SK-N-SH treated with all-trans-retinoic acid at 6 μM for 48 hours (cell line): ENCODE measurements around the gene CARD14.

Experiments used
- CREB5 ChIP-seq: fragments of 250-450 bp; sonication (Bioruptor Pico); IDR thresholded peaks from 2 replicates; pipeline ENCODE4 v1.5.1; 2020; ENCODE audit warnings: low read depth, mild to moderate bottlenecking, moderate library complexity
- CSRNP3 ChIP-seq: fragments of 250-450 bp; sonication (Bioruptor Pico); IDR thresholded peaks from 2 replicates; pipeline ENCODE4 v1.5.1; 2021; ENCODE audit warnings: mild to moderate bottlenecking, moderate library complexity
- ESRRG ChIP-seq: fragments of 250-450 bp; sonication (Bioruptor Pico); IDR thresholded peaks from 2 replicates; pipeline ENCODE4 v1.6.1; 2021; ENCODE audit warnings: mild to moderate bottlenecking
- RARB ChIP-seq: fragments of 250-450 bp; sonication (Bioruptor Pico); IDR thresholded peaks from 2 replicates; pipeline ENCODE4 v1.8.0; 2021; ENCODE audit warnings: mild to moderate bottlenecking, moderate library complexity
- SNAI2 ChIP-seq: fragments of 250-450 bp; sonication (Bioruptor Pico); IDR thresholded peaks from 2 replicates; pipeline ENCODE4 v1.5.0; 2020; ENCODE audit warnings: mild to moderate bottlenecking, moderate library complexity
- TOX ChIP-seq: fragments of 250-450 bp; sonication (Bioruptor Pico); IDR thresholded peaks from 2 replicates; pipeline ENCODE4 v1.8.0; 2021; ENCODE audit warnings: mild to moderate bottlenecking, moderate library complexity, borderline replicate concordance
- ZC3H10 ChIP-seq: fragments of 250-450 bp; sonication (Bioruptor Pico); IDR thresholded peaks from 2 replicates; pipeline ENCODE4 v1.5.1; 2021; ENCODE audit warnings: mild to moderate bottlenecking, moderate library complexity
- ZFP3 ChIP-seq: fragments of 250-450 bp; sonication (Bioruptor Pico); IDR thresholded peaks from 2 replicates; pipeline ENCODE4 v1.5.0; 2020; ENCODE audit warnings: mild to moderate bottlenecking, moderate library complexity
- ZNF70 ChIP-seq: fragments of 450-650 bp; formaldehyde crosslinking; IDR thresholded peaks from 2 replicates; pipeline ENCODE4 v1.5.0; 2020; ENCODE audit warnings: mild to moderate bottlenecking, moderate library complexity
- TF ChIP-seq, protein P1 (sequence below): fragments of 250-450 bp; sonication (Bioruptor Pico); IDR thresholded peaks from 2 replicates; pipeline ENCODE4 v1.5.0; 2020; ENCODE audit warnings: mild to moderate bottlenecking, moderate library complexity
- TF ChIP-seq, protein P2 (sequence below): fragments of 250-450 bp; sonication (Bioruptor Pico); IDR thresholded peaks from 2 replicates; pipeline ENCODE4 v1.8.0; 2020; ENCODE audit warnings: mild to moderate bottlenecking, moderate library complexity, borderline replicate concordance

- TF ChIP-seq, protein P1, sequence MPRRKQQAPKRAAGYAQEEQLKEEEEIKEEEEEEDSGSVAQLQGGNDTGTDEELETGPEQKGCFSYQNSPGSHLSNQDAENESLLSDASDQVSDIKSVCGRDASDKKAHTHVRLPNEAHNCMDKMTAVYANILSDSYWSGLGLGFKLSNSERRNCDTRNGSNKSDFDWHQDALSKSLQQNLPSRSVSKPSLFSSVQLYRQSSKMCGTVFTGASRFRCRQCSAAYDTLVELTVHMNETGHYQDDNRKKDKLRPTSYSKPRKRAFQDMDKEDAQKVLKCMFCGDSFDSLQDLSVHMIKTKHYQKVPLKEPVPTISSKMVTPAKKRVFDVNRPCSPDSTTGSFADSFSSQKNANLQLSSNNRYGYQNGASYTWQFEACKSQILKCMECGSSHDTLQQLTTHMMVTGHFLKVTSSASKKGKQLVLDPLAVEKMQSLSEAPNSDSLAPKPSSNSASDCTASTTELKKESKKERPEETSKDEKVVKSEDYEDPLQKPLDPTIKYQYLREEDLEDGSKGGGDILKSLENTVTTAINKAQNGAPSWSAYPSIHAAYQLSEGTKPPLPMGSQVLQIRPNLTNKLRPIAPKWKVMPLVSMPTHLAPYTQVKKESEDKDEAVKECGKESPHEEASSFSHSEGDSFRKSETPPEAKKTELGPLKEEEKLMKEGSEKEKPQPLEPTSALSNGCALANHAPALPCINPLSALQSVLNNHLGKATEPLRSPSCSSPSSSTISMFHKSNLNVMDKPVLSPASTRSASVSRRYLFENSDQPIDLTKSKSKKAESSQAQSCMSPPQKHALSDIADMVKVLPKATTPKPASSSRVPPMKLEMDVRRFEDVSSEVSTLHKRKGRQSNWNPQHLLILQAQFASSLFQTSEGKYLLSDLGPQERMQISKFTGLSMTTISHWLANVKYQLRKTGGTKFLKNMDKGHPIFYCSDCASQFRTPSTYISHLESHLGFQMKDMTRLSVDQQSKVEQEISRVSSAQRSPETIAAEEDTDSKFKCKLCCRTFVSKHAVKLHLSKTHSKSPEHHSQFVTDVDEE = no peak
- TF ChIP-seq SNAI2 (CRISPR knock-in tag) (no peak), ZC3H10 (CRISPR knock-in tag) (no peak), RARB (no peak), TOX (CRISPR knock-in tag) (no peak), ZNF70 (no peak), ZFP3 (CRISPR knock-in tag) (no peak), ESRRG (CRISPR knock-in tag) (no peak), CREB5 (CRISPR knock-in tag) (no peak), CSRNP3 (CRISPR knock-in tag) (no peak)
- TF ChIP-seq, protein P2, sequence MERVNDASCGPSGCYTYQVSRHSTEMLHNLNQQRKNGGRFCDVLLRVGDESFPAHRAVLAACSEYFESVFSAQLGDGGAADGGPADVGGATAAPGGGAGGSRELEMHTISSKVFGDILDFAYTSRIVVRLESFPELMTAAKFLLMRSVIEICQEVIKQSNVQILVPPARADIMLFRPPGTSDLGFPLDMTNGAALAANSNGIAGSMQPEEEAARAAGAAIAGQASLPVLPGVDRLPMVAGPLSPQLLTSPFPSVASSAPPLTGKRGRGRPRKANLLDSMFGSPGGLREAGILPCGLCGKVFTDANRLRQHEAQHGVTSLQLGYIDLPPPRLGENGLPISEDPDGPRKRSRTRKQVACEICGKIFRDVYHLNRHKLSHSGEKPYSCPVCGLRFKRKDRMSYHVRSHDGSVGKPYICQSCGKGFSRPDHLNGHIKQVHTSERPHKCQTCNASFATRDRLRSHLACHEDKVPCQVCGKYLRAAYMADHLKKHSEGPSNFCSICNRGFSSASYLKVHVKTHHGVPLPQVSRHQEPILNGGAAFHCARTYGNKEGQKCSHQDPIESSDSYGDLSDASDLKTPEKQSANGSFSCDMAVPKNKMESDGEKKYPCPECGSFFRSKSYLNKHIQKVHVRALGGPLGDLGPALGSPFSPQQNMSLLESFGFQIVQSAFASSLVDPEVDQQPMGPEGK = no peak
Measured at GRCh38 chr17:80173126-80173525, 3.3 kb downstream of the CARD14 start.
